CD14-positive monocyte (primary cell): ENCODE results near the gene PRKCA. TPM values are rescaled to one million over a fixed set of nuclear protein-coding genes. Genes with fewer than 3 reads are reported as not detected.

ENCODE experiments used
- DNase-seq, 3 donors: peaks; one replicate each; pipeline ENCODE4 v3.0.0-alpha.2; 2011 to 2022
- H2AFZ ChIP-seq: 2 replicates; pipeline ENCODE4 v1.6.0; 2012; ENCODE audit warnings: mild to moderate bottlenecking, low read depth, low read length, inconsistent platforms; ENCODE audit not compliant: insufficient read depth, poor library complexity, severe bottlenecking
- H3K27ac ChIP-seq, 2 donors: 1 replicate in 1 of 2; 2 replicates in 1 of 2; pipeline ENCODE4 v1.5.1; 2012 to 2013; ENCODE audit warnings: low read length in 2 of 2, control low read depth in 1 of 2, inconsistent platforms in 1 of 2, low read depth in 1 of 2, mild to moderate bottlenecking in 1 of 2
- H3K27me3 ChIP-seq, 2 donors: one replicate each; pipeline versions ENCODE4 v1.6.0 to v1.6.1; 2011 to 2013; ENCODE audit warnings: low read length in 2 of 2; ENCODE audit not compliant: control insufficient read depth in 2 of 2, insufficient read depth in 2 of 2
- H3K36me3 ChIP-seq, 2 donors: replicated peaks in 1 of 2; 1 replicate in 1 of 2; 2 replicates in 1 of 2; pipeline versions ENCODE4 v1.5.1 to v1.6.1; 2012 to 2013; ENCODE audit warnings: low read length in 2 of 2, control low read depth in 1 of 2, inconsistent platforms in 1 of 2, mild to moderate bottlenecking in 1 of 2; ENCODE audit not compliant: insufficient read depth in 2 of 2, control insufficient read depth in 1 of 2
- H3K4me1 ChIP-seq, 2 donors: 1 replicate in 1 of 2; 2 replicates in 1 of 2; pipeline versions ENCODE4 v1.5.1 to v1.6.1; 2012 to 2013; ENCODE audit warnings: low read length in 2 of 2, control low read depth in 1 of 2, inconsistent platforms in 1 of 2, mild to moderate bottlenecking in 1 of 2, moderate library complexity in 1 of 2; ENCODE audit not compliant: insufficient read depth in 2 of 2, control insufficient read depth in 1 of 2
- H3K4me2 ChIP-seq: replicated peaks from 2 replicates; pipeline ENCODE3; 2012; ENCODE audit warnings: low read length, moderate library complexity, mild to moderate bottlenecking; ENCODE audit not compliant: poor library complexity, severe bottlenecking; ENCODE audit errors: extremely low read depth
- H3K4me3 ChIP-seq, 3 experiments: fragments of 200-600 bp in 1 of 3; sonication (generic) in 1 of 3; replicated peaks in 1 of 3; 1 replicate in 2 of 3; 2 replicates in 1 of 3; pipeline ENCODE4 v1.5.1; 2011 to 2013; ENCODE audit warnings: low read length in 3 of 3, mild to moderate bottlenecking in 3 of 3, control low read depth in 2 of 3, low read depth in 2 of 3, inconsistent platforms in 1 of 3, moderate library complexity in 1 of 3
- H3K79me2 ChIP-seq: 2 replicates; pipeline ENCODE4 v1.6.0; 2012; ENCODE audit warnings: mild to moderate bottlenecking, control low read depth, inconsistent platforms, low read length, moderate library complexity; ENCODE audit not compliant: insufficient read depth
- H3K9ac ChIP-seq: 2 replicates; pipeline ENCODE4 v1.6.0; 2017; ENCODE audit warnings: low read length, mild to moderate bottlenecking; ENCODE audit not compliant: insufficient read depth, poor library complexity, severe bottlenecking
- H3K9me3 ChIP-seq, 2 donors: replicated peaks in 1 of 2; 1 replicate in 1 of 2; 2 replicates in 1 of 2; pipeline versions ENCODE4 v1.5.1 to v1.6.1; 2012 to 2013; ENCODE audit warnings: low read length in 2 of 2, control low read depth in 1 of 2; ENCODE audit not compliant: control insufficient read depth in 1 of 2, insufficient read depth in 1 of 2
- H4K20me1 ChIP-seq: 2 replicates; pipeline ENCODE4 v1.6.0; 2012; ENCODE audit warnings: mild to moderate bottlenecking, low read length, control low read depth, moderate library complexity; ENCODE audit not compliant: insufficient read depth
- H3K27ac Mint-ChIP-seq, 7 donors: one replicate each; pipeline ENCODE4 v1.8.0; 2020; ENCODE audit warnings: mild to moderate bottlenecking in 7 of 7, mixed read lengths in 7 of 7, moderate library complexity in 6 of 7, inconsistent platforms in 2 of 7
- H3K27me3 Mint-ChIP-seq, 3 donors: one replicate each; pipeline ENCODE4 v1.8.0; 2021 to 2022; ENCODE audit warnings: low read depth in 3 of 3, mild to moderate bottlenecking in 3 of 3, mixed read lengths in 3 of 3, moderate library complexity in 3 of 3, inconsistent platforms in 1 of 3
- H3K36me3 Mint-ChIP-seq, 2 donors: one replicate each; pipeline ENCODE4 v1.8.0; 2020; ENCODE audit warnings: mixed read lengths in 2 of 2, inconsistent platforms in 1 of 2, mild to moderate bottlenecking in 1 of 2
- H3K4me1 Mint-ChIP-seq: one replicate; pipeline ENCODE4 v1.8.0; 2020; ENCODE audit warnings: mild to moderate bottlenecking, mixed read lengths
- H3K4me3 Mint-ChIP-seq, 2 donors: one replicate each; pipeline ENCODE4 v1.8.0; 2020; ENCODE audit warnings: mild to moderate bottlenecking in 2 of 2, mixed read lengths in 2 of 2, moderate library complexity in 1 of 2
- H3K9me3 Mint-ChIP-seq, 7 donors: one replicate each; pipeline ENCODE4 v1.8.0; 2020 to 2022; ENCODE audit warnings: mixed read lengths in 7 of 7, mild to moderate bottlenecking in 6 of 7, moderate library complexity in 6 of 7, inconsistent platforms in 2 of 7
- CTCF ChIP-seq: fragments of 200-600 bp; IDR thresholded peaks from one replicate; pipeline ENCODE4 v1.8.0; 2022; ENCODE audit warnings: antibody characterized with exemption, mild to moderate bottlenecking
- WGBS: methylation state at CpG from one replicate; pipeline ENCODE4 v1.1.5; 2013; ENCODE audit warnings: missing lambda C conversion rate; ENCODE audit not compliant: insufficient coverage; 5-methylcytosine and 5-hydroxymethylcytosine counted together
- intact Hi-C, 2 donors: fragments of 100-400 bp; cut with micrococcal nuclease; formaldehyde crosslinking; loops; one replicate each; pipeline versions ENCODE4 v1.15.0 to v1.15.1; 2023
- polyA plus RNA-seq, 3 donors: library from polyadenylated mRNA; depleted of rRNA in 1 of 3; unstranded in 2 of 3; stranded (reverse) in 1 of 3; fragments of 300-500 nt in 2 of 3; fragments of >200 nt in 1 of 3; fragmentation: Illumina TruSeq in 2 of 3; gene quantifications; 1 replicate in 2 of 3; 2 replicates in 1 of 3; pipeline ENCODE4 v1.2.3, GENCODE V29; 2012 to 2021

PRKCA gene
- polyA plus RNA-seq, 3 donors = 0.22 to 7.1 (median 0.30) TPM

- Histone ChIP-seq H3K9ac (no peak overlapping the region), H3K36me3 (no peaks in the 10 kb centered on the region), H3K9me3 (peaks cover 0 to 3% of the 10 kb centered on the region in 2 donors), H2AFZ (no peak overlapping the region), H3K27me3 (no peaks in the 10 kb centered on the region), H3K79me2 (no peaks in the 10 kb centered on the region), H3K27ac (no peak overlapping the region), H3K4me2 (no peak overlapping the region), H3K4me3 (no peak overlapping the region), H4K20me1 (no peaks in the 10 kb centered on the region), H3K4me1 (no peaks in the 10 kb centered on the region)
- Mint-ChIP-seq H3K27ac (peak overlapping the region in 1 of 7 donors; percentile 50), H3K4me3 (no peak overlapping the region), H3K4me1 (peaks cover 11% of the 10 kb centered on the region), H3K27me3 (peaks cover 0 to 1% (median 0%) of the 10 kb centered on the region in 3 donors), H3K9me3 (peaks cover 0 to 7% (median 3%) of the 10 kb centered on the region in 7 donors), H3K36me3 (peaks cover 8 to 14% of the 10 kb centered on the region in 2 donors)
- no peak for DNase-seq
- no peak for TF ChIP-seq CTCF
- WGBS = 100% methylated on average over 3 of the region's 7 CpGs
- intact Hi-C loops = no loop called here
Measured at GRCh38 chr17:66560691-66561090, 258.3 kb downstream of the PRKCA start.

- peaks cover 13% of the 10 kb centered on the region for H3K4me1 Mint-ChIP-seq
- H3K4me1 ChIP-seq = no peaks in the 10 kb centered on the region
- no peak overlapping the region for H3K9ac ChIP-seq
- H2AFZ ChIP-seq = no peak overlapping the region
- DNase-seq = no peak
- no peak overlapping the region for H3K4me3 Mint-ChIP-seq
- no peak overlapping the region for H3K27ac Mint-ChIP-seq
- H3K79me2 ChIP-seq = no peaks in the 10 kb centered on the region
- H3K36me3 Mint-ChIP-seq = peaks cover 3 to 9% of the 10 kb centered on the region in 2 donors
- peaks cover 0 to 3% of the 10 kb centered on the region in 2 donors for H3K9me3 ChIP-seq
- no peaks in the 10 kb centered on the region for H3K27me3 ChIP-seq
- H3K36me3 ChIP-seq = no peaks in the 10 kb centered on the region
- H3K27ac ChIP-seq = no peak overlapping the region
- H3K4me3 ChIP-seq = no peak overlapping the region
- H4K20me1 ChIP-seq = no peaks in the 10 kb centered on the region
- H3K4me2 ChIP-seq = no peak overlapping the region
- peaks cover 0 to 7% (median 3%) of the 10 kb centered on the region in 7 donors for H3K9me3 Mint-ChIP-seq
- H3K27me3 Mint-ChIP-seq = peaks cover 0 to 1% (median 0%) of the 10 kb centered on the region in 3 donors
- no peak for TF ChIP-seq CTCF
- intact Hi-C loops = no loop called here
Measured at GRCh38 chr17:66562119-66562518, 259.7 kb downstream of the PRKCA start.
